Measurements from ENCODE around the gene OPN4.
A peak's percentile ranks its signal among the peaks of the same experiment; 100 is the strongest.

OPN4 gene

GRCh38 chr10:86681047-86681446 lies 26.7 kb downstream of the OPN4 start:
- peak; percentile 17 for DNase-seq (ENCODE audit: low spot score)

GRCh38 chr10:86681722-86682386 lies 27.5 kb downstream of the OPN4 start:
- DNase-seq (ENCODE audit: low spot score): no peak

- no peak for DNase-seq (ENCODE audit: low spot score)
These were observed 28.3 kb downstream of the OPN4 start for GRCh38 chr10:86682675-86683074.

GRCh38 chr10:86684331-86685097 lies 30.2 kb downstream of the OPN4 start:
- peak; percentile 12 for DNase-seq (ENCODE audit: low spot score)

- DNase-seq (ENCODE audit: low spot score): no peak
These were observed 31.1 kb downstream of the OPN4 start for GRCh38 chr10:86685416-86685815.

- no peak for DNase-seq (ENCODE audit: low spot score)
These were observed 31.7 kb downstream of the OPN4 start for GRCh38 chr10:86685893-86686632.

GRCh38 chr10:86686972-86687371 lies 32.6 kb downstream of the OPN4 start:
- no peak for DNase-seq (ENCODE audit: low spot score)

GRCh38 chr10:86687750-86688149 lies 33.4 kb downstream of the OPN4 start:
- peak; percentile 29 for DNase-seq (ENCODE audit: low spot score)

- DNase-seq (ENCODE audit: low spot score): peak; percentile 76
These were observed 34.1 kb downstream of the OPN4 start for GRCh38 chr10:86688398-86688921.

- DNase-seq (ENCODE audit: low spot score): no peak
These were observed 34.8 kb downstream of the OPN4 start for GRCh38 chr10:86689146-86689545.

GRCh38 chr10:86690231-86690630 lies 35.9 kb downstream of the OPN4 start:
- DNase-seq (ENCODE audit: low spot score): no peak

- no peak for DNase-seq (ENCODE audit: low spot score)
These were observed 36.3 kb downstream of the OPN4 start for GRCh38 chr10:86690657-86691084.

GRCh38 chr10:86691333-86692022 lies 37.1 kb downstream of the OPN4 start:
- no peak for DNase-seq (ENCODE audit: low spot score)

GRCh38 chr10:86692023-86692514 lies 37.7 kb downstream of the OPN4 start:
- DNase-seq (ENCODE audit: low spot score): no peak

GRCh38 chr10:86692664-86693063 lies 38.3 kb downstream of the OPN4 start:
- no peak for DNase-seq (ENCODE audit: low spot score)

GRCh38 chr10:86693275-86693674 lies 38.9 kb downstream of the OPN4 start:
- DNase-seq (ENCODE audit: low spot score): no peak

- DNase-seq (ENCODE audit: low spot score): peak; percentile 45
These were observed 39.5 kb downstream of the OPN4 start for GRCh38 chr10:86693721-86694369.

GRCh38 chr10:86698207-86698940 lies 44.0 kb downstream of the OPN4 start:
- no peak for DNase-seq (ENCODE audit: low spot score)

- no peak for DNase-seq (ENCODE audit: low spot score)
These were observed 44.8 kb downstream of the OPN4 start for GRCh38 chr10:86699125-86699524.

GRCh38 chr10:86699541-86699940 lies 45.2 kb downstream of the OPN4 start:
- DNase-seq (ENCODE audit: low spot score): no peak

Measured in kidney tubule cell (primary cell).